ENCODE data around the gene AMHR2. TPM values are rescaled to one million over a fixed set of nuclear protein-coding genes. Genes with fewer than 3 reads are reported as not detected.

AMHR2 gene
- total and polyA plus RNA-seq, 9 of the 15 experiments (the other 6 are each of a cell fraction or from before 2014, with no cell fraction given), result 8.9 to 49.7 (median 19.3) TPM

GRCh38 chr12:53441040-53441833, 17.6 kb downstream of the AMHR2 start, which contains the start of gene PRR13 (continued):
- TF ChIP-seq TFAP4 (CRISPR knock-in tag; IDR thresholded peaks at IDR 0.05; ENCODE audit: borderline replicate concordance), result no peak; the same call in 1 of the 2 replicates
- no peak for TF ChIP-seq MED1 (CRISPR knock-in tag; IDR thresholded peaks at IDR 0.05; ENCODE audit: borderline replicate concordance)
- peak; percentile 94 for TF ChIP-seq TBP (optimal IDR thresholded peaks at IDR 0.05; ENCODE audit: low read depth, low read length)
- TF ChIP-seq ZNF263 (CRISPR knock-in tag; IDR thresholded peaks at IDR 0.05; ENCODE audit: borderline replicate concordance), result no peak
- TF ChIP-seq TRIM24 (IDR thresholded peaks at IDR 0.05), result peak in 1 of 2 experiments; percentile 27; a peak in 1 of 4 replicates
- TF ChIP-seq SMAD2 (IDR thresholded peaks at IDR 0.05; ENCODE audit: low read depth, low read length), result no peak
- TF ChIP-seq ETS2 (tag; IDR thresholded peaks at IDR 0.05; ENCODE audit: borderline replicate concordance, poor library complexity, severe bottlenecking), result no peak
- no peak for TF ChIP-seq TRIM28 (IDR thresholded peaks at IDR 0.05)
- TF ChIP-seq NR3C1 (CRISPR knock-in tag; IDR thresholded peaks at IDR 0.05), result no peak
- TF ChIP-seq NR2F6 (CRISPR knock-in tag; IDR thresholded peaks at IDR 0.05), result no peak
- TF ChIP-seq YY1 (IDR thresholded peaks at IDR 0.05; ENCODE audit: borderline replicate concordance in 1 of 3, control insufficient read depth in 1 of 3, extremely low read depth in 1 of 3, insufficient read depth in 3 of 3, insufficient read length in 1 of 3, insufficient replicate concordance in 2 of 3, low read depth in 1 of 3, low read length in 2 of 3), result peak in 2 of 3 experiments; percentile 10 to 30
- TF ChIP-seq RBBP5 (IDR thresholded peaks at IDR 0.05; ENCODE audit: borderline replicate concordance, insufficient read depth, low read length, poor library complexity, severe bottlenecking), result no peak
- TF ChIP-seq PBX2 (CRISPR knock-in tag; IDR thresholded peaks at IDR 0.05; ENCODE audit: low read depth), result peak; percentile 51
- peak; percentile 96 for TF ChIP-seq PBX2 (tag; conservative IDR thresholded peaks at IDR 0.05; ENCODE audit: low read depth)
- TF ChIP-seq ETS1 (conservative IDR thresholded peaks at IDR 0.05; ENCODE audit: control insufficient read depth, low read depth, low read length), result no peak
- no peak; the same call in 1 of the 2 replicates for TF ChIP-seq ZKSCAN8 (CRISPR knock-in tag; IDR thresholded peaks at IDR 0.05)
- no peak for TF ChIP-seq MTA2 (IDR thresholded peaks at IDR 0.05; ENCODE audit: low read depth)
- TF ChIP-seq ETV6 (IDR thresholded peaks at IDR 0.05; ENCODE audit: borderline replicate concordance in 1 of 2, low read depth in 2 of 2, low read length in 1 of 2), result no peak
- TF ChIP-seq ETV6 (CRISPR knock-in tag; IDR thresholded peaks at IDR 0.05; ENCODE audit: borderline replicate concordance), result no peak
- TF ChIP-seq ZNF551 (CRISPR knock-in tag; IDR thresholded peaks at IDR 0.05), result no peak
- no peak for TF ChIP-seq BMI1 (IDR thresholded peaks at IDR 0.05; ENCODE audit: low read length)
- no peak for TF ChIP-seq SRSF9 (IDR thresholded peaks at IDR 0.05; ENCODE audit: borderline replicate concordance, low read depth, low read length)

All from K562 (cell line).